Activated CD4-positive, alpha-beta memory T cell treated with anti-CD3 and anti-CD28 coated beads, Interleukin-2, amount 10 ng/mL, durations not matched to agents 7 days and 5 days (primary cell): ENCODE results near the gene SLCO2A1. TPM values are rescaled to one million over a fixed set of nuclear protein-coding genes. Genes with fewer than 3 reads are reported as not detected.

ENCODE experiments used
- CTCF ChIA-PET: fragments of 350-600 bp; sonication (Branson Sonifier 250); formaldehyde crosslinking; loops from one replicate; lab custom pipeline; 2021; ENCODE audit warnings: antibody characterized with exemption, inconsistent platforms; lab: Charles Lee
- POLR2A ChIA-PET: fragments of 350-600 bp; sonication (Branson Sonifier 250); formaldehyde crosslinking; loops from one replicate; lab custom pipeline; 2021; ENCODE audit warnings: antibody characterized with exemption; lab: Charles Lee
- DNase-seq: peaks from one replicate; pipeline ENCODE4 v3.0.0-alpha.2; 2020
- H3K27ac Mint-ChIP-seq: one replicate; pipeline ENCODE4 v1.8.0; 2021; ENCODE audit warnings: mild to moderate bottlenecking, mixed read lengths
- H3K27me3 Mint-ChIP-seq: one replicate; pipeline ENCODE4 v1.8.0; 2021; ENCODE audit warnings: mixed read lengths
- H3K36me3 Mint-ChIP-seq: one replicate; pipeline ENCODE4 v1.8.0; 2021; ENCODE audit warnings: low read depth, mixed read lengths
- H3K4me1 Mint-ChIP-seq: one replicate; pipeline ENCODE4 v1.8.0; 2021; ENCODE audit warnings: mixed read lengths
- H3K4me3 Mint-ChIP-seq: one replicate; pipeline ENCODE4 v1.8.0; 2021; ENCODE audit warnings: mild to moderate bottlenecking, mixed read lengths
- H3K9me3 Mint-ChIP-seq: one replicate; pipeline ENCODE4 v1.8.0; 2021; ENCODE audit warnings: mixed read lengths
- total RNA-seq, 2 experiments: library from RNA; stranded (reverse); gene quantifications; one replicate each; pipeline ENCODE4 v1.2.3, GENCODE V29; 2021

The SLCO2A1 gene
- total RNA-seq, 2 experiments from 2014 or later: not detected

DNA sequence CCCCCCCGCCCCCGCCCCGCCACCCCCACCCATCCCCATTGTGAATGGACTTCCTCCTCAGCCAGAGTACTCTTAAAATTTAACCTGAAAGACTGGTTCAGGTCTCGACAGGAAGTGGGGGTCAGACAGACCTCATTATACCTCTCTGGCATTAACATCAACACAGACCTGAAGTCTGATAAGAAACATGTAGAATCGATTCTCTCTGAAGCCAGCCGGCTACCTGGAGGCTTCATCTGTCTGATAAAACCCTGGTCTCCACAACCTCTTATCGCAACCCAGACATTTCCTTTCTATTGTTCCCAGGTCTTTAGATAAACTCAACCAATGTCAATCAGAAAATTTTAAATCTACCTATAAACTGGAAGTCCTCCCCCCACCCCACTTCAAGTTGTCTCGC is 42.6 kb downstream of the SLCO2A1 start:
- ChIA-PET CTCF (no interaction called here), POLR2A (no interaction called here)
- Mint-ChIP-seq H3K36me3 (no peaks in the 10 kb centered on the region), H3K27me3 (peaks cover 20% of the 10 kb centered on the region), H3K27ac (no peak overlapping the region), H3K4me1 (no peaks in the 10 kb centered on the region), H3K4me3 (no peak overlapping the region), H3K9me3 (no peaks in the 10 kb centered on the region)
- no peak for DNase-seq

DNA sequence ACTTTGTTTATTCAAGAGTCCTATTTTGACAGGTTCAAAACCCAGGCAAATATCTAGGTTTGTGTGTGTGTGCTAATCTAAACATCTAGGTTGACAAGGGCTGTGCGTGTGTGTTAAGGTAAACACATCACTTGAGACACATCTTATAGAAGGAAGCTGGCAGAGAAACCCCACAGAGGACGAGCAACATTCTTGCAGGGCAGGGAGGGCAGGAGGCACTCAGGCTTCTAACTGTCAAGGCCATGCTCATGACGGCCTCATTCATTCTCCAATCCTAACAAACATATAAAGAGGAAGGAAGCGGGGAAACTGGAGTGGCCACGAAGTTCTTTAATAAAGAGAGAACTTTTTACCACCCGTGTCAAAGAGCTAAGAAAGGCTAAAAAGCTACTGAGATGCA is 43.4 kb downstream of the SLCO2A1 start:
- Mint-ChIP-seq H3K27me3 (peaks cover 20% of the 10 kb centered on the region), H3K36me3 (no peaks in the 10 kb centered on the region), H3K9me3 (no peaks in the 10 kb centered on the region), H3K4me1 (no peaks in the 10 kb centered on the region), H3K27ac (no peak overlapping the region), H3K4me3 (no peak overlapping the region)
- POLR2A ChIA-PET: no interaction called here
- DNase-seq: no peak
- CTCF ChIA-PET: no interaction called here

DNA sequence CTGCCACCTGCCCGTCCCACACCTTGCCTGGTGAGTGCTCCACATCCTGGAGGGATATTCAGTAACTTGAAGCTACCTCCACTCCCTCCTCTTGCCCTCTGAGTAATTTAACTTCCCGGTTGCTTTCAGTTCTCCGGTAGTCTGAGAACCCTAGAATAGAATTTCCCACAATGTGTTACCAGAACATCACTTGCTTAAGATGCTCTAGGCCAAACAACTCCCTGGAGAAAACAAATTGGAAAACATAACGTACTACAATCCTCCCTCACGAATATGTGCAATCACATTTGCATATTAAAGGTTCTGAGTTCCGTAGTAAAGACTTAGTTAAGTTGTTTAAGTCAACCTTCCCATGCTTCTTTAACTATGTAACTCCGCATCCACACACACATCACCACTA is 44.8 kb downstream of the SLCO2A1 start:
- no peaks in the 10 kb centered on the region for H3K36me3 Mint-ChIP-seq
- H3K27ac Mint-ChIP-seq: no peak overlapping the region
- peaks cover 18% of the 10 kb centered on the region for H3K27me3 Mint-ChIP-seq
- POLR2A ChIA-PET: no interaction called here
- no peak overlapping the region for H3K4me3 Mint-ChIP-seq
- DNase-seq: no peak
- H3K4me1 Mint-ChIP-seq: no peaks in the 10 kb centered on the region
- CTCF ChIA-PET: no interaction called here
- no peaks in the 10 kb centered on the region for H3K9me3 Mint-ChIP-seq

DNA sequence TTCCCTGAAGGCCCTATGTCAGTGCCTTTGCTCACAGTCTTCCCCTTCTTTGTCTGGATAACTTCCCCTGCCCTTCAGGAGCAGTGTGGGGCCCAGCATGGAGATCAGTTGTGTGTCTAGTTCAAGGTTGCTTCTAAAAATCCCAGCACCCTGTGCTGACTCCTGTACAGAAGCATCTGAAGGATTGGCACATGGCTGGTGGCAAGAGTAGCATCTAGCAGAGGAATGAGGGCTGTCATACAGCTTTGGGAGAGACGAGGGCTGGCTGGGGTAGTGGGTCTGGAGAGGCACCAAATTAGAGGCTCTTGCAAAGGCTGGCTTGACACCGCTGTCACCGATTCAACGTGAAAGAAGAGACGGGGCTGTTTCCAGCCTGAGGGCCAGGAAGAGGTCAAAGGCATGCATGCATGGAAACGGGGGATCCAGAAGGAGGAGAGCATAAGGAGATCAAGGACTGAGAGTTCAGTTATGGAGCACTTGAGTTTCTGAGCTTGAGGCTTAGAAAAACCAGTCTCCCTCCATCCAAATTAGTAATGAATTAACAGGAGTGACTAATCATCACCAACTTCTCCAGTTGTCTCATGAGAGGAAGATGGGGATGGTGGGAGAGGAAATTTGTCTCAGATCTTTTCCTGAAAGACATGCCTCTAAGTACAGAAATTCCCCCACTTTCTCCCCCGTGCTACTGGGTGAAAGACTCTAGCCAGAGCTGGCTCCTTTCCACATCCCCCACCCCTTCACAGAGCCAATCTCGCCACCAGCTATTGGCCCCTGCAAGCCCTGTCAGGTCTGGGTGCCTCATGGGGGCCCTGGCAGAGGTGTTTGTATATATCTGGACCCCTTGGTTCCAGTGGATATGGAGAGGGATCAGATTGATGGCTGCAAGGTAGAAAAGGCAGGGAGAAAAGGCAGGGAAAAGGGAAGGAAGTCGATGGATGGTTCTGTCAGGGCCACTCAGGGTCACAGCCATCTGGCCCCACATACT is 45.9 kb downstream of the SLCO2A1 start:
- Mint-ChIP-seq H3K4me3 (no peak overlapping the region), H3K27me3 (peaks cover 17% of the 10 kb centered on the region), H3K9me3 (no peaks in the 10 kb centered on the region), H3K36me3 (no peaks in the 10 kb centered on the region), H3K27ac (no peak overlapping the region), H3K4me1 (no peaks in the 10 kb centered on the region)
- CTCF ChIA-PET: no interaction called here
- POLR2A ChIA-PET: no interaction called here
- no peak for DNase-seq

DNA sequence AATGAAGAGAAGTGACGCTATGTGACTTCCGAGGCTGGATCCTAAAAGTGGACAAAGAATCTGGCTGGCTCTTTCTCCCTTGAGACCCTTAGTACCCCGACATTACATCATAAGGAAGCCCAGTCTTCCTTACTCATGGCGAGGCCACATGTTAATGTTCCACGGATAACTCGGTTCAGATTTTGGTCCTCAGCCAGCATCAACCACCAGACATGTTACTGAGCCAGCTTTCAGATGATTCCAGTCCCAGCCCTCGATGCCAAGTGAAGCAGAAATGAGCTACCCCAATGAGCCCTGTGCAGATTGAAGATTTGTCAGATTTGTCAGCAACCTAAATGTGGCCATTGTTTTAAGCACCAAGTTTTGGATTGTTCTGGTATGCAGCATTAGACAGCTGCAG is 46.6 kb downstream of the SLCO2A1 start:
- Mint-ChIP-seq H3K27me3 (peaks cover 14% of the 10 kb centered on the region), H3K36me3 (no peaks in the 10 kb centered on the region), H3K4me3 (no peak overlapping the region), H3K4me1 (no peaks in the 10 kb centered on the region), H3K27ac (no peak overlapping the region), H3K9me3 (no peaks in the 10 kb centered on the region)
- DNase-seq: no peak
- ChIA-PET CTCF (no interaction called here), POLR2A (no interaction called here)

DNA sequence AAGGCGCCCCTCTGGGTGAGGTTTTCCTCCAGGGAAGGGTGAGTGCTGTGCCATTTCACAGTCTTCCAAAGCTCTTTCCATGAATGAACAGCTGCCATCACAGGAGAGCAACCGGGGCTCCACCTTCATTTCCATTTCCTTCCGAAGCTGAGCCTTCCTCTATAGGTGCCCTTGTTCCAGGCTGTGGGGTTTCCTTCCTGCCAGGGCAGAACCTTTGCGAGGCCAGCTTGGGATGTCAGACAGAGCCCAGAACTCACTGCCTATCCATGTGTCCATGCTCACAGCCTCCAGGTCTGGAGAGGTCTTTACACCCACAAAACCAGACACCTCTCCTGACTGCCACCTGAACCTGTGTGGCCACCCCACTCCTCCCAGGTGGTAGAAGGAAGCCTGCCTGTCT is 49.2 kb downstream of the SLCO2A1 start:
- ChIA-PET CTCF (no interaction called here), POLR2A (no interaction called here)
- no peak for DNase-seq
- Mint-ChIP-seq H3K4me3 (no peak overlapping the region), H3K27ac (no peak overlapping the region), H3K4me1 (no peaks in the 10 kb centered on the region), H3K27me3 (peaks cover 11% of the 10 kb centered on the region), H3K36me3 (no peaks in the 10 kb centered on the region), H3K9me3 (no peaks in the 10 kb centered on the region)

DNA sequence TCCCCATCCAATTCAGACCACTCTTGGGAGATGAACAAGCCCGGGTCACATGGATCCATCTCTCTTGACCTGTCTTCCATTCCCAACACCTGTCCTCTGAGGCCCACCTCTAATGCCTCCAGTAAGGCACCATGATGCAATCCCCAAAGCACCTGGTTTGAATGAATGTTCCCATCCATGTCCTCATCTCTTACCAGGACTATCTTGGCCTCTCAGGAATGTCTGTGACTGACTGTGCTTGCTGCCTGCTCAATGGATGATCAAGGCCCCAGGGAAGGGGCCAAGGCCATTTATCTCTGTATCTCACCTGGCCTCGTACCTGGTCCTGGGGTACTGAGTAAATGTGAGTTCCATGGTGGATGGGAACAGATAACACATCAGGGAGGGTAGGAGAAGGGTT is 49.7 kb downstream of the SLCO2A1 start:
- ChIA-PET CTCF (no interaction called here), POLR2A (no interaction called here)
- H3K4me3 Mint-ChIP-seq: no peak overlapping the region
- no peak overlapping the region for H3K27ac Mint-ChIP-seq
- no peaks in the 10 kb centered on the region for H3K9me3 Mint-ChIP-seq
- DNase-seq: no peak
- no peaks in the 10 kb centered on the region for H3K36me3 Mint-ChIP-seq
- H3K4me1 Mint-ChIP-seq: no peaks in the 10 kb centered on the region
- peaks cover 6% of the 10 kb centered on the region for H3K27me3 Mint-ChIP-seq

DNA sequence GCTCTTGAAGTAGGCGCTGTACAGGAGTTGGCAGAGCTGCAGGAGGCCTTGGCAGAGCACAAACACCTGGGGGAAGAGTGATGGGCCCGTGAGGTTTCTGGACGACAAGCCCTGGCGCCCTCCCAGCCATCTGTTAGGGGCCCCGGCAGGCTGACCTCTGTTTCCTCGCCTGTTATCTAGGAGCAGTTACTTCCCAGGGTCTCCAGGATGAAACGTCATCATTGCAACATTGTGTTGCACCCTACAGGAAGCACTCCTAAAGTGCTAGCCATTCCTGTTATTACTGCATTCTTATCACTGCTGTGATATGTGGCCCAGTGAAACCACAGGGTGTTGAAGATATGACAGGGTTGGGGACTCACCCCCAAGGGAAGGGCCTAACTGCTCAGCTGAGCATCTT is 50.2 kb downstream of the SLCO2A1 start:
- ChIA-PET POLR2A (no interaction called here), CTCF (no interaction called here)
- Mint-ChIP-seq H3K27ac (no peak overlapping the region), H3K9me3 (no peaks in the 10 kb centered on the region), H3K4me1 (no peaks in the 10 kb centered on the region), H3K36me3 (no peaks in the 10 kb centered on the region), H3K27me3 (peaks cover 4% of the 10 kb centered on the region), H3K4me3 (no peak overlapping the region)
- DNase-seq: no peak

DNA sequence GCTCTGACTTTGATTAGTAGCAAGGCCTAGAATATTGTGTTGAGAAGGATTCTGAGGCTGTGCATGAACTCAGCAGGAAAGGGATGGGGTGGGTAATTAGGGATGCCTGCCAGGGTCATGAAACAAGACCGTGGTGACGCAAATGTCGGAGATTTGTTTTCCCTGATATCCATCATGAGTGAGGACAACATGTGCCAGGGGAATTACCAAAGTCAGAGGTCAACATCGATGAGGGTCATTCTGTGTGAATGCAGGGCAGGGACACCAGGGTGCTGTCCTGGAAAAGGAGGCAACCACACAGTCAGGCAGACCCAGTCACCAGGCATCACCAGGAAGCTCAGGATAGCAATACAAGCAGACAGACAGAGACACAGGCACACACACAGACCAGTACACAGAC is 52.2 kb downstream of the SLCO2A1 start:
- Mint-ChIP-seq H3K27ac (no peak overlapping the region), H3K36me3 (no peaks in the 10 kb centered on the region), H3K4me1 (no peaks in the 10 kb centered on the region), H3K27me3 (peaks cover 2% of the 10 kb centered on the region), H3K9me3 (no peaks in the 10 kb centered on the region), H3K4me3 (no peak overlapping the region)
- CTCF ChIA-PET: no interaction called here
- no peak for DNase-seq
- POLR2A ChIA-PET: no interaction called here

DNA sequence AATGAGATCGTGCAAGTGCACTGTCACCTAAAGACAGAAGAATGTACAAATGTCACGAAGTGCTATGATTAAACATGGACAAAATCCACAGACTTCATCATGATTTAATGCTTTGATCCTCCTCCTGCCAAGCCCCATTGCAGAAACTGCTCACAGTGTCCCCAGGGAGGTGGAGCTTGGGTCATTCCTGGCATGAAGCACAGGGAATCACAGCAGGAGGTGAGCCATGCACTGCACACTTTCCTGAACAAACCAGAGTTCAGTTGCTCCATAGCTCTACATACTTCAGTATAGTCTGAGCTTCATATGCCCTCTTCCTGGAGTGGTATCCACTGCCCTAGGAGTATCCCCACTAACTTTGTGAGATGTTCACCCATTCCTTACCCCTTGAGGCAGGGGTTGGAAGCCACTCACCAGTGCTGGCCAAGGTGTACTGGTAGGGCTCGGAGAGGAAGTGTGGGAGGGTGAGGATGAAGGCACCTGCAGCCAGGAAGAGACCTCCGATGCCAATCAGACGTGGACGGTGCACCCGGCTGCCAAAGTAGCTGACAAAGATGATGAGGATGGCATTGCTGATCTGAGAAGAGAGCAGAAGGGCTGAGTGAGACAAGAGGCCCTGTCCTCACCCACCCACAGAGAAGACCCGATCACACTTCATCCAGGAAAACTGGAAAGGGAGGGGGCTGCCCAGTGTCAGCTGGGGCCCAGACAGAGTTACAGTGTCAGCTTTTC is 56.3 kb downstream of the SLCO2A1 start:
- no peaks in the 10 kb centered on the region for H3K36me3 Mint-ChIP-seq
- CTCF ChIA-PET: no interaction called here
- POLR2A ChIA-PET: no interaction called here
- H3K4me3 Mint-ChIP-seq: no peak overlapping the region
- H3K27ac Mint-ChIP-seq: no peak overlapping the region
- no peaks in the 10 kb centered on the region for H3K9me3 Mint-ChIP-seq
- no peak for DNase-seq
- peaks cover 2% of the 10 kb centered on the region for H3K27me3 Mint-ChIP-seq
- no peaks in the 10 kb centered on the region for H3K4me1 Mint-ChIP-seq

DNA sequence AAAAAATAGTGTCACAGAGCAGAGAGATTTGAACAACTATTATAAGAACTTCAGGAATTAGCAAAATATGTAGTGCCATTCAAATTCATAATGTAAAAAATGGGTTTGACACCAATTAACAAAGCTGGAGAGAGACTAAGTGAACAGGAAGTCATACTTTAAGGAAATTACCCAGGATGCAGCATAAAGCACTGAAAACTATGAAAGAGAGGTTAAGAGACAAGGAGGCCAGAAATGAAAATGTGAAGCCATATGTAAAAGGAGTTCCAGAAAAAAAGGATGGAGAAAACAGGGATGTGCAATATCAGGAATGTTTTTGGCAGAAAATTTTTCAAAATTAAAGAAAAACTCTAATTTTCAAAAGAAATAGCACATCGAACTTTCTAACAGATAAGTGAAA is 57.6 kb downstream of the SLCO2A1 start:
- Mint-ChIP-seq H3K4me3 (no peak overlapping the region), H3K4me1 (no peaks in the 10 kb centered on the region), H3K27me3 (peaks cover 2% of the 10 kb centered on the region), H3K27ac (no peak overlapping the region), H3K36me3 (no peaks in the 10 kb centered on the region), H3K9me3 (no peaks in the 10 kb centered on the region)
- no peak for DNase-seq
- ChIA-PET CTCF (no interaction called here), POLR2A (no interaction called here)

DNA sequence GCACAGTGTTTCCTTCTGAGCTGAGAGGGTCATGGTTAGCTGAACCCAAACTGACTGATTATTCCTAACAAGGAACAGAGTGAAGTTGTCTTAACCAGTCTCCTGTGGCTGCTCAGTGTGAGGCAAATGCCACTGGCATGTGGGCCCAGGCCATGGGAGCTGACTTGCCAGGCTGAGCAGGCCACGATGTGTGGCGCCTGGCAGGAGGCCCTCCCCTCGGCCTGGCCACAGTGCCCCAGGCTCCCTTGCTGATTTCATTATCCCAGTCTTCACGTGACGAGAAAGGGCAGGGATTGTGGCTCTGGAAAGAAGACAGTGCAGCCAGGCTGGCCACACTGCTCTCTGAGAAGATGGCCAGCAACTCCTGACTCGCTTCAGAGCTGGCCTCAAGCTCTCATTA is 58.8 kb downstream of the SLCO2A1 start:
- H3K27ac Mint-ChIP-seq: no peak overlapping the region
- no peaks in the 10 kb centered on the region for H3K4me1 Mint-ChIP-seq
- H3K4me3 Mint-ChIP-seq: no peak overlapping the region
- H3K27me3 Mint-ChIP-seq: peaks cover 2% of the 10 kb centered on the region
- no peaks in the 10 kb centered on the region for H3K9me3 Mint-ChIP-seq
- ChIA-PET CTCF (no interaction called here), POLR2A (no interaction called here)
- no peak for DNase-seq
- no peaks in the 10 kb centered on the region for H3K36me3 Mint-ChIP-seq

DNA sequence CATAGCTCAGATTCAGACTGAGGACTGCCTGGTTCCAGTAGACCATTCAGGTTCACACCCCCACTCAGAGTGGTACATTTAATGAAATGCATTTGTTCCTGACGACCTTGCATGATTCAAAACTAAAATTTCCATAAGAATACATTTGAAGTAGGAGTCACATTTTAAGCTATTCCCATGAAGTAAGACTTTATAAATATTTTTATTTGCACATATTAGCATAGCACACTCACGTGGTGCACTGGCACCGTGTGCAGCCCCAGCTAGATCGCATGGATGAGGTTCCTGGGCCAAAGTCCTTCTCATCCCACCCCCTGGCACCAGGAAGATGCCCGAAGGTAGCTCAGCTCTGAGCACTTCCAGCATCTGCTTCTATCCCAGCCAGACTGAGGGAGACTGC is 59.4 kb downstream of the SLCO2A1 start:
- Mint-ChIP-seq H3K36me3 (no peaks in the 10 kb centered on the region), H3K27me3 (peaks cover 2% of the 10 kb centered on the region), H3K4me1 (no peaks in the 10 kb centered on the region)

More for the DNA sequence above, 59.4 kb downstream of the SLCO2A1 start:
- DNase-seq: no peak
- no peak overlapping the region for H3K27ac Mint-ChIP-seq
- H3K4me3 Mint-ChIP-seq: no peak overlapping the region
- H3K9me3 Mint-ChIP-seq: no peaks in the 10 kb centered on the region
- POLR2A ChIA-PET: no interaction called here
- CTCF ChIA-PET: no interaction called here
